Psoas muscle (tissue), 8 donors: ENCODE measurements around the gene DMAC2L. TPM values are rescaled to one million over a fixed set of nuclear protein-coding genes. Genes with fewer than 3 reads are reported as not detected.

Experiments
- ATAC-seq, 4 donors: fragments of 200-7000 bp; cut with Tn5 transposase; one replicate each; pipeline ENCODE4 v1.9.1; 2020; ENCODE audit warnings: moderate library complexity in 3 of 4, mild to moderate bottlenecking in 2 of 4
- DNase-seq, 2 donors: peaks; one replicate each; pipeline ENCODE4 v3.0.0-alpha.2; 2020
- H3K27ac ChIP-seq: fragments of 200-600 bp; one replicate; pipeline ENCODE4 v1.8.0; 2022
- H3K27me3 ChIP-seq, 3 donors: fragments of 200-600 bp in 1 of 3; one replicate each; pipeline versions ENCODE4 v1.6.1 to v1.8.0; 2013 to 2022; ENCODE audit warnings: low read length in 2 of 3, mild to moderate bottlenecking in 2 of 3, moderate library complexity in 1 of 3; ENCODE audit not compliant: insufficient read depth in 3 of 3
- H3K36me3 ChIP-seq, 2 donors: fragments of 200-600 bp in 1 of 2; one replicate each; pipeline versions ENCODE4 v1.6.1 to v1.8.0; 2013 to 2022; ENCODE audit warnings: low read depth in 1 of 2, mild to moderate bottlenecking in 1 of 2, moderate library complexity in 1 of 2; ENCODE audit not compliant: insufficient read depth in 1 of 2
- H3K4me1 ChIP-seq: fragments of 200-600 bp; one replicate; pipeline ENCODE4 v1.8.0; 2022
- H3K4me3 ChIP-seq: fragments of 200-600 bp; one replicate; pipeline ENCODE4 v1.8.0; 2022; ENCODE audit warnings: mild to moderate bottlenecking
- H3K9me3 ChIP-seq: fragments of 200-600 bp; one replicate; pipeline ENCODE4 v1.8.0; 2022
- CTCF ChIP-seq: fragments of 200-600 bp; IDR thresholded peaks from one replicate; pipeline ENCODE4 v1.8.0; 2022; ENCODE audit warnings: antibody characterized with exemption
- WGBS, 3 donors: extraction: QIAGEN DNeasy Blood & Tissue Kit; methylation state at CpG; one replicate each; pipeline versions ENCODE4 v1.1.6 to v1.1.7; 2013; 5-methylcytosine and 5-hydroxymethylcytosine counted together
- intact Hi-C, 2 donors: fragments of 100-400 bp; cut with DNase I; formaldehyde crosslinking; loops; one replicate each; pipeline versions ENCODE4 v1.11.0 to v1.14.2; 2022
- polyA plus RNA-seq, 3 donors: library from polyadenylated mRNA; stranded (reverse); fragments of 200-250 nt; gene quantifications; one replicate each; pipeline ENCODE4 v1.2.3, GENCODE V29; 2013
- total RNA-seq, 4 donors: library from RNA; stranded (reverse); fragmentation: NEBNext Ultra II Directional in 2 of 4; extraction: Animal tissue kit (Norgen Biotek cat#: 25700) in 2 of 4; gene quantifications; one replicate each; pipeline versions ENCODE4 v1.2.1 to v1.2.4, GENCODE V29; 2021 to 2023
- donor health status: healthy with polysubstance abuse.
- donor health status: DM: no; HTN: no; CAD: no; lungs with moderate emphysema.
- donor health status: Bipolar disorder and iron deficiency.
- donor health status: healthy.
- donor health status: DM: yes; HTN: yes; CAD: no.
- donor health status: DM: no; HTN: no; CAD: no.
- donor health status: DM: no; HTN: no; CAD: no.
- donor health status: DM: yes; HTN: yes; CAD: no.

DMAC2L gene
- total and polyA plus RNA-seq, 7 donors: 21.7 to 43.5 (median 32.7) TPM

DNA sequence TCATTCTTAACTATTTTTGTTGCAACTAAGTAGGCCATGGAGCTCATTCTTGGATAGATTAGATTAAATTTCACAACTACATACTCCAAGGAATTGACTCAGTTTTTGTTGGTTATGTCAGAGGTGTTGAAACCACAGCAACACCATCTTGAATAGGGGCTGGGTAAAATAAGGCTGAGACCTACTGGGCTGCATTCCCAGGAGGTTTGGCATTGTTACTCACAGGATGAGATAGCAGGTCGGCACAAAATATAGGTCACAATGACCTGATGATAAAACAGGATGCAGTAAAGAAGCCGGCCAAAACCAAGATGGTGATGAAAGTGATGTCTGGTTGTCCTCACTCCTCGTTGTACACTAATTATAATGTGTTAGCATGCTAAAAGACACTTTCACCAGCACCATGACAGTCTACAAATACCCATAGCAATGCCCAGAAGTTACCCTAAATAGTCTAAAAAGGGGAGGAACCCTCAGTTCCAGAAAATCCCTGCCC, 20.9 kb downstream of the DMAC2L start:
- H3K27me3 ChIP-seq: no peaks in the 10 kb centered on the region
- ATAC-seq (peak; percentile 47 to 69 (median 63)), DNase-seq (peak in 1 of 2 donors; percentile 37)
- TF ChIP-seq CTCF: no peak
- peaks cover 0 to 27% of the 10 kb centered on the region in 2 donors for H3K36me3 ChIP-seq
- 22 to 40% (median 33%) methylated on average over 3 of the region's 3 CpGs for WGBS, 3 donors
- H3K4me3 ChIP-seq: no peak overlapping the region
- H3K9me3 ChIP-seq: no peaks in the 10 kb centered on the region
- intact Hi-C loops: no loop called here
- H3K27ac ChIP-seq: no peak overlapping the region
- peaks cover 14% of the 10 kb centered on the region for H3K4me1 ChIP-seq

GRCh38 chr14:50334211-50334610, 22.1 kb downstream of the DMAC2L start:
- ATAC-seq (no peak), DNase-seq (no peak)
- TF ChIP-seq CTCF: no peak
- peak overlapping the region; percentile 32 for H3K27ac ChIP-seq
- WGBS, 3 donors: 88 to 96% (median 92%) methylated on average over 8 of the region's 8 CpGs
- peaks cover 0 to 27% of the 10 kb centered on the region in 2 donors for H3K36me3 ChIP-seq
- H3K27me3 ChIP-seq: no peaks in the 10 kb centered on the region
- H3K9me3 ChIP-seq: no peaks in the 10 kb centered on the region
- intact Hi-C loops: no loop called here
- peaks cover 14% of the 10 kb centered on the region for H3K4me1 ChIP-seq
- H3K4me3 ChIP-seq: no peak overlapping the region

GRCh38 chr14:50335389-50335788, 23.3 kb downstream of the DMAC2L start:
- intact Hi-C loops: no loop called here

DNA sequence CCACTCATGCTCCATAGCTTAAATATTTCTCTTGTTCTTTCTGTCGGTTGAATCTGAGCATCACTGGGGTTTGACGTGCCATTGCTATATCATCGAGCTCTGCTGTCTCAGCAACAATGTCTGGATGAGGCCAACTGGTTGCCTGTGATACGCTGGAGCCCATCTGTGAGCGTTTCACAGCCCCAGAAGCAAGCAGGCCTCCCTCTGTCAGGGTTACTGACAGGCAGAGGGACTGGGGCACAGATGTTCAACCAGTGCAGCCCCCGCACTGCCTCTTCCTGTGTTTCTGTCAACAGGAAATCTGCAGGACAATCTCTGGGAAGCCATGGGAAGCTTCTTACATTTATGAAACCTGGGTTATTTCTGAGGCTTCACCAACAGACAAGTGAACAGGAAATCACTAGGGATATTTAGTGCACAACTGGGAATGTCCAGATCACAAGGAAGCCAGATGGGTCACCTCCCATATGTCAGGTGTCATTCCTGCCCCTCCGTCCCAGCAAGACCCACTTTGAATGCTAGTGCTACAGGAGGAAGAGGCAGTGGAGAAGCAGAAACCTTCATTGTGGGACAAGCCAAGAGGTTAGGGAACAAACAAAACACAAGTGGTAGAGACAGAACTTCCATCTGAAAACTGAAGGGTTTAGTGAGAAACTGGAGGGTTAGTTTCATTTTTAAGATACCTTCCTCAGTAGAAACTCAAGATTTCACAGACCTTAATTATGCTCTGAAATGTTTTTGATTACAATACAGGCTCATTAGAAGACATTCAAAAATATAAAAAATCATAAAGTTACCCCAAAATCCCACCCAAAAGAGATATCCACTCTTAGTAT, 24.1 kb downstream of the DMAC2L start:
- Histone ChIP-seq H3K36me3 (peaks cover 0 to 14% of the 10 kb centered on the region in 2 donors), H3K27ac (peak overlapping the region; percentile 66), H3K9me3 (no peaks in the 10 kb centered on the region), H3K27me3 (no peaks in the 10 kb centered on the region), H3K4me1 (peaks cover 14% of the 10 kb centered on the region), H3K4me3 (no peak overlapping the region)
- ATAC-seq (peak in 1 of 4 donors; percentile 30), DNase-seq (peak; percentile 20 to 56)
- WGBS, 3 donors: 27 to 35% (median 32%) methylated on average over 7 of the region's 7 CpGs
- intact Hi-C loops: no loop called here
- TF ChIP-seq CTCF: no peak

More at GRCh38 chr14:50335389-50335788, 23.3 kb downstream of the DMAC2L start:
- H3K27me3 ChIP-seq: no peaks in the 10 kb centered on the region
- peak; percentile 18 to 59 (median 40) for ATAC-seq
- H3K4me3 ChIP-seq: no peak overlapping the region
- no peaks in the 10 kb centered on the region for H3K9me3 ChIP-seq
- peak in 1 of 2 donors; percentile 36 for DNase-seq
- H3K27ac ChIP-seq: peak overlapping the region; percentile 66
- H3K36me3 ChIP-seq: peaks cover 0 to 15% of the 10 kb centered on the region in 2 donors
- H3K4me1 ChIP-seq: peaks cover 14% of the 10 kb centered on the region
- no peak for TF ChIP-seq CTCF
- WGBS, 3 donors: 15 to 32% (median 25%) methylated on average over 7 of the region's 7 CpGs
